ENCODE results near the gene CDKAL1.

- TF ChIP-seq YY1 (IDR thresholded peaks at IDR 0.05) (no peak), CTCF (IDR thresholded peaks at IDR 0.05; ENCODE audit: low read depth, low read length, missing input control) (no peak), GABPA (IDR thresholded peaks at IDR 0.05 in 1 of 2, conservative IDR thresholded peaks at IDR 0.05 in 1 of 2) (no peak), TAF1 (conservative IDR thresholded peaks at IDR 0.05) (no peak), ZBTB33 (IDR thresholded peaks at IDR 0.05) (no peak), MAX (IDR thresholded peaks at IDR 0.05) (no peak), JUND (IDR thresholded peaks at IDR 0.05) (no peak), RXRA (IDR thresholded peaks at IDR 0.05) (no peak), REST (IDR thresholded peaks at IDR 0.05) (no peak), RAD21 (IDR thresholded peaks at IDR 0.05) (no peak), HNF4G (IDR thresholded peaks at IDR 0.05) (no peak), ATF3 (IDR thresholded peaks at IDR 0.05) (no peak), SP1 (IDR thresholded peaks at IDR 0.05) (no peak), FOXA1 (IDR thresholded peaks at IDR 0.05) (no peak)
These were observed 442.2 kb downstream of the CDKAL1 start for GRCh38 chr6:20976391-20976918.

Data from liver (tissue), 3 donors.